HepG2 (cell line): ENCODE results near the gene ADAMTS20.

Experiments
- EZH2 ChIP-seq: conservative IDR thresholded peaks from 2 replicates; pipeline ENCODE4 v1.6.1; 2012; ENCODE audit warnings: mild to moderate bottlenecking, low read depth, low read length, moderate library complexity
- HDAC2 ChIP-seq: sonication (generic); formaldehyde crosslinking; IDR thresholded peaks from 2 replicates; pipeline ENCODE4 v1.4.0; 2020; ENCODE audit warnings: missing genetic modification reagents
- IKZF4 ChIP-seq: sonication (generic); formaldehyde crosslinking; IDR thresholded peaks from 2 replicates; pipeline ENCODE4 v1.5.1; 2020; ENCODE audit warnings: borderline replicate concordance, mild to moderate bottlenecking, low read depth, missing genetic modification reagents; ENCODE audit errors: not compliant biosample characterization
- POLR2A ChIP-seq, 2 experiments: IDR thresholded peaks; 2 replicates each; pipeline ENCODE4 v1.6.1; 2011; ENCODE audit warnings: low read depth in 2 of 2, low read length in 2 of 2, mild to moderate bottlenecking in 1 of 2, moderate library complexity in 1 of 2; ENCODE audit not compliant: insufficient read depth in 1 of 2
- ZBTB7A ChIP-seq: sonication (generic); formaldehyde crosslinking; IDR thresholded peaks from 2 replicates; pipeline ENCODE4 v1.8.0; 2022; ENCODE audit warnings: mild to moderate bottlenecking, missing genetic modification reagents
- ZNF17 ChIP-seq: sonication (generic); formaldehyde crosslinking; IDR thresholded peaks from 2 replicates; pipeline ENCODE4 v1.5.0; 2020; ENCODE audit warnings: mild to moderate bottlenecking, missing genetic modification reagents
- ZNF747 ChIP-seq: sonication (generic); formaldehyde crosslinking; IDR thresholded peaks from 2 replicates; pipeline ENCODE4 v1.8.1; 2023; ENCODE audit warnings: missing genetic modification reagents, mild to moderate bottlenecking, borderline replicate concordance
- ZNF878 ChIP-seq: sonication (generic); formaldehyde crosslinking; IDR thresholded peaks from 2 replicates; pipeline ENCODE4 v1.8.1; 2023; ENCODE audit warnings: mild to moderate bottlenecking, missing genetic modification reagents, moderate library complexity
- TF ChIP-seq, protein P1 (sequence below): sonication (generic); formaldehyde crosslinking; IDR thresholded peaks from 2 replicates; pipeline ENCODE4 v1.5.0; 2020; ENCODE audit warnings: mild to moderate bottlenecking, missing genetic modification reagents, moderate library complexity
- TF ChIP-seq, protein P2 (sequence below): sonication (generic); formaldehyde crosslinking; IDR thresholded peaks from 2 replicates; pipeline ENCODE4 v1.8.0; 2022; ENCODE audit warnings: mild to moderate bottlenecking, missing genetic modification reagents

- no peak for TF ChIP-seq ZNF878 (CRISPR knock-in tag)
- TF ChIP-seq, protein P1, sequence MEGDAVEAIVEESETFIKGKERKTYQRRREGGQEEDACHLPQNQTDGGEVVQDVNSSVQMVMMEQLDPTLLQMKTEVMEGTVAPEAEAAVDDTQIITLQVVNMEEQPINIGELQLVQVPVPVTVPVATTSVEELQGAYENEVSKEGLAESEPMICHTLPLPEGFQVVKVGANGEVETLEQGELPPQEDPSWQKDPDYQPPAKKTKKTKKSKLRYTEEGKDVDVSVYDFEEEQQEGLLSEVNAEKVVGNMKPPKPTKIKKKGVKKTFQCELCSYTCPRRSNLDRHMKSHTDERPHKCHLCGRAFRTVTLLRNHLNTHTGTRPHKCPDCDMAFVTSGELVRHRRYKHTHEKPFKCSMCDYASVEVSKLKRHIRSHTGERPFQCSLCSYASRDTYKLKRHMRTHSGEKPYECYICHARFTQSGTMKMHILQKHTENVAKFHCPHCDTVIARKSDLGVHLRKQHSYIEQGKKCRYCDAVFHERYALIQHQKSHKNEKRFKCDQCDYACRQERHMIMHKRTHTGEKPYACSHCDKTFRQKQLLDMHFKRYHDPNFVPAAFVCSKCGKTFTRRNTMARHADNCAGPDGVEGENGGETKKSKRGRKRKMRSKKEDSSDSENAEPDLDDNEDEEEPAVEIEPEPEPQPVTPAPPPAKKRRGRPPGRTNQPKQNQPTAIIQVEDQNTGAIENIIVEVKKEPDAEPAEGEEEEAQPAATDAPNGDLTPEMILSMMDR: no peak
- no peak for TF ChIP-seq ZBTB7A (CRISPR knock-in tag)
- no peak for TF ChIP-seq ZNF747 (CRISPR knock-in tag)
- TF ChIP-seq, protein P2, sequence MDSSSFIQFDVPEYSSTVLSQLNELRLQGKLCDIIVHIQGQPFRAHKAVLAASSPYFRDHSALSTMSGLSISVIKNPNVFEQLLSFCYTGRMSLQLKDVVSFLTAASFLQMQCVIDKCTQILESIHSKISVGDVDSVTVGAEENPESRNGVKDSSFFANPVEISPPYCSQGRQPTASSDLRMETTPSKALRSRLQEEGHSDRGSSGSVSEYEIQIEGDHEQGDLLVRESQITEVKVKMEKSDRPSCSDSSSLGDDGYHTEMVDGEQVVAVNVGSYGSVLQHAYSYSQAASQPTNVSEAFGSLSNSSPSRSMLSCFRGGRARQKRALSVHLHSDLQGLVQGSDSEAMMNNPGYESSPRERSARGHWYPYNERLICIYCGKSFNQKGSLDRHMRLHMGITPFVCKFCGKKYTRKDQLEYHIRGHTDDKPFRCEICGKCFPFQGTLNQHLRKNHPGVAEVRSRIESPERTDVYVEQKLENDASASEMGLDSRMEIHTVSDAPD (CRISPR knock-in tag): no peak
- TF ChIP-seq IKZF4 (CRISPR knock-in tag): no peak
- TF ChIP-seq ZNF17 (CRISPR knock-in tag): no peak
- no peak for TF ChIP-seq EZH2
- TF ChIP-seq POLR2A (IDR thresholded peaks at IDR 0.05; ENCODE audit: insufficient read depth in 1 of 2, low read depth in 2 of 2, low read length in 2 of 2): no peak
- TF ChIP-seq HDAC2 (CRISPR knock-in tag): no peak
Measured at GRCh38 chr12:43349863-43350262, 202.1 kb downstream of the ADAMTS20 start.
